ENCODE measurements around the gene SPG7.

DNA sequence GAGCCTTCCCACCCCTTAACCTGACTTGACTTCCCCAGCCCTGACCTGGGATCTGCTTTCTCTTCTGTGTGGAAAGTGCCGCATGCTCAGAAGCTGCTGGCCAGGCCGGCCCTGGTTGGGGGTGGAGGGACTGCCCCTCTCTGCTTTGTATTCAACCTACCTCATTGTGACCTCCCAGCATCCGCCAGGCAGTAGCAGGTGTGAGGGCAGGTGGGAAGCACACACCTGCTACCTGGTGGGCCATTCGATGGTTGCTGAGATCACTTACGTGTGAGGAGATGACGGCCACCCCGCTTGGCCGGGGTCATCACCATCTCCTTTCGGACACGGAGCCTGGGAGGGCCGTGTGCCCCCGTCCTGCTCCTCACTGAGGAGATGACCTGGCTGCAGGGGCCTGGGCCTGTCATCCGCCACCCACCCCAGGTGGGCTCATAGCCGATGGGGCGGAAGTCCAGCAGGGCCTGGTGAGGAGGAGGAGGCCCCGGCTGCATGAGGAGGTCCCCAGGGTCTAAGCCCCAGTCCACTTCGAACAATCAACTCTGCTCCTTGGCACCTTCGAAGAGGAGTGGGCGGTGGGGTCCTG is 74.5 kb downstream of the SPG7 start:
- TF ChIP-seq, protein P1, sequence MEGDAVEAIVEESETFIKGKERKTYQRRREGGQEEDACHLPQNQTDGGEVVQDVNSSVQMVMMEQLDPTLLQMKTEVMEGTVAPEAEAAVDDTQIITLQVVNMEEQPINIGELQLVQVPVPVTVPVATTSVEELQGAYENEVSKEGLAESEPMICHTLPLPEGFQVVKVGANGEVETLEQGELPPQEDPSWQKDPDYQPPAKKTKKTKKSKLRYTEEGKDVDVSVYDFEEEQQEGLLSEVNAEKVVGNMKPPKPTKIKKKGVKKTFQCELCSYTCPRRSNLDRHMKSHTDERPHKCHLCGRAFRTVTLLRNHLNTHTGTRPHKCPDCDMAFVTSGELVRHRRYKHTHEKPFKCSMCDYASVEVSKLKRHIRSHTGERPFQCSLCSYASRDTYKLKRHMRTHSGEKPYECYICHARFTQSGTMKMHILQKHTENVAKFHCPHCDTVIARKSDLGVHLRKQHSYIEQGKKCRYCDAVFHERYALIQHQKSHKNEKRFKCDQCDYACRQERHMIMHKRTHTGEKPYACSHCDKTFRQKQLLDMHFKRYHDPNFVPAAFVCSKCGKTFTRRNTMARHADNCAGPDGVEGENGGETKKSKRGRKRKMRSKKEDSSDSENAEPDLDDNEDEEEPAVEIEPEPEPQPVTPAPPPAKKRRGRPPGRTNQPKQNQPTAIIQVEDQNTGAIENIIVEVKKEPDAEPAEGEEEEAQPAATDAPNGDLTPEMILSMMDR (IDR thresholded peaks at IDR 0.05) = no peak
- TF ChIP-seq POLR2A (IDR thresholded peaks at IDR 0.05) = no peak
